Osteoblast (primary cell): ENCODE results near the gene LIN9. TPM values are rescaled to one million over a fixed set of nuclear protein-coding genes. Genes with fewer than 3 reads are reported as not detected.

Source experiments
- DNase-seq: peaks from one replicate; pipeline ENCODE4 v3.0.0; 2011; ENCODE audit warnings: low spot score, mixed read lengths; ENCODE audit not compliant: insufficient read length; ENCODE audit errors: missing footprints
- H2AFZ ChIP-seq: 2 replicates; pipeline ENCODE4 v1.6.0; 2011; ENCODE audit warnings: mild to moderate bottlenecking, low read length
- H3K27ac ChIP-seq: 2 replicates; pipeline ENCODE4 v1.5.1; 2011; ENCODE audit warnings: mild to moderate bottlenecking, low read depth, low read length, moderate library complexity
- H3K27me3 ChIP-seq: 2 replicates; pipeline ENCODE4 v1.6.0; 2012; ENCODE audit warnings: mild to moderate bottlenecking, control low read depth, inconsistent platforms, low read length, moderate library complexity; ENCODE audit not compliant: insufficient read depth
- H3K36me3 ChIP-seq: 2 replicates; pipeline ENCODE4 v1.5.1; 2011; ENCODE audit warnings: mild to moderate bottlenecking, low read length, control low read depth, moderate library complexity; ENCODE audit not compliant: insufficient read depth
- H3K4me1 ChIP-seq: 2 replicates; pipeline ENCODE4 v1.5.1; 2011; ENCODE audit warnings: mild to moderate bottlenecking, low read length, control low read depth, moderate library complexity; ENCODE audit not compliant: insufficient read depth
- H3K4me2 ChIP-seq: 2 replicates; pipeline ENCODE4 v1.6.0; 2011; ENCODE audit warnings: mild to moderate bottlenecking, low read length; ENCODE audit not compliant: insufficient read depth
- H3K4me3 ChIP-seq: fragments of 200-600 bp; sonication (generic); 3 replicates; pipeline ENCODE4 v1.5.1; 2012; ENCODE audit warnings: mild to moderate bottlenecking, low read length, inconsistent platforms; ENCODE audit not compliant: insufficient read depth
- H3K79me2 ChIP-seq: 2 replicates; pipeline ENCODE4 v1.6.0; 2012; ENCODE audit warnings: mild to moderate bottlenecking, low read length, control low read depth, inconsistent platforms; ENCODE audit not compliant: insufficient read depth
- H3K9me3 ChIP-seq: 2 replicates; pipeline ENCODE4 v1.5.1; 2011; ENCODE audit warnings: low read depth, low read length, control low read depth
- H4K20me1 ChIP-seq: 2 replicates; pipeline ENCODE4 v1.6.0; 2012; ENCODE audit warnings: mild to moderate bottlenecking, low read length, control low read depth; ENCODE audit not compliant: insufficient read depth
- CTCF ChIP-seq: IDR thresholded peaks from 2 replicates; pipeline ENCODE4 v1.5.1; 2011; ENCODE audit warnings: mild to moderate bottlenecking, low read depth, low read length, moderate library complexity; ENCODE audit errors: extremely low read depth
- total RNA-seq: library from RNA; depleted of rRNA; stranded (reverse); fragments of >200 nt; gene quantifications from 2 replicates; pipeline ENCODE4 v1.2.3, GENCODE V29; 2012

LIN9 gene
- total RNA-seq, 1 donor: 2.5 TPM

GRCh38 chr1:226327761-226328162, 18.8 kb upstream of the LIN9 start:
- H3K27me3 ChIP-seq: no peaks in the 10 kb centered on the region
- no peak overlapping the region for H3K4me2 ChIP-seq
- H4K20me1 ChIP-seq: no peaks in the 10 kb centered on the region
- H3K79me2 ChIP-seq: no peaks in the 10 kb centered on the region
- H3K36me3 ChIP-seq: no peaks in the 10 kb centered on the region
- H3K27ac ChIP-seq: no peak overlapping the region
- no peak overlapping the region for H2AFZ ChIP-seq
- no peaks in the 10 kb centered on the region for H3K9me3 ChIP-seq
- H3K4me3 ChIP-seq: no peak overlapping the region
- no peak for TF ChIP-seq CTCF
- no peaks in the 10 kb centered on the region for H3K4me1 ChIP-seq
- DNase-seq: no peak

- Histone ChIP-seq H3K27ac (no peak overlapping the region), H3K4me2 (no peak overlapping the region), H4K20me1 (no peaks in the 10 kb centered on the region), H3K9me3 (no peaks in the 10 kb centered on the region), H3K4me1 (no peaks in the 10 kb centered on the region), H3K36me3 (no peaks in the 10 kb centered on the region), H3K79me2 (no peaks in the 10 kb centered on the region), H3K4me3 (no peak overlapping the region), H3K27me3 (no peaks in the 10 kb centered on the region), H2AFZ (no peak overlapping the region)
- no peak for DNase-seq
- no peak for TF ChIP-seq CTCF
These were observed 16.2 kb upstream of the LIN9 start for GRCh38 chr1:226325178-226325577.

GRCh38 chr1:226324479-226324878, 15.5 kb upstream of the LIN9 start:
- Histone ChIP-seq H4K20me1 (no peaks in the 10 kb centered on the region), H3K27ac (no peak overlapping the region), H3K36me3 (no peaks in the 10 kb centered on the region), H3K27me3 (no peaks in the 10 kb centered on the region), H3K9me3 (no peaks in the 10 kb centered on the region), H3K4me1 (no peaks in the 10 kb centered on the region), H3K4me2 (no peak overlapping the region), H3K79me2 (no peaks in the 10 kb centered on the region), H2AFZ (no peak overlapping the region), H3K4me3 (no peak overlapping the region)
- DNase-seq: no peak
- TF ChIP-seq CTCF: no peak

GRCh38 chr1:226322986-226323385, 14.0 kb upstream of the LIN9 start:
- no peaks in the 10 kb centered on the region for H3K9me3 ChIP-seq
- H3K79me2 ChIP-seq: no peaks in the 10 kb centered on the region
- H3K4me3 ChIP-seq: no peak overlapping the region
- TF ChIP-seq CTCF: no peak
- no peaks in the 10 kb centered on the region for H4K20me1 ChIP-seq
- peaks cover 2% of the 10 kb centered on the region for H3K27me3 ChIP-seq
- no peak for DNase-seq
- no peaks in the 10 kb centered on the region for H3K36me3 ChIP-seq
- no peak overlapping the region for H3K4me2 ChIP-seq
- H3K27ac ChIP-seq: no peak overlapping the region
- H2AFZ ChIP-seq: no peak overlapping the region
- H3K4me1 ChIP-seq: no peaks in the 10 kb centered on the region
